Mesenchymal stem cell (in vitro differentiated cells and primary cell): ENCODE results near the gene SLC38A9.

Experiments used
- DNase-seq: peaks from one replicate; pipeline ENCODE4 v3.0.0-alpha.2; 2013
- H2AFZ ChIP-seq: one replicate; pipeline ENCODE4 v1.6.1; 2013; ENCODE audit warnings: low read depth, mild to moderate bottlenecking, control low read depth, inconsistent platforms, low read length, moderate library complexity
- H2AK5ac ChIP-seq: 2 replicates; pipeline ENCODE4 v1.6.1; 2013; ENCODE audit warnings: low read length, moderate library complexity, mild to moderate bottlenecking, inconsistent platforms; ENCODE audit not compliant: severe bottlenecking
- H2BK120ac ChIP-seq: one replicate; pipeline ENCODE4 v1.6.1; 2013; ENCODE audit warnings: low read depth, mild to moderate bottlenecking, inconsistent platforms, low read length, moderate library complexity
- H2BK12ac ChIP-seq, 2 experiments: one replicate each; pipeline ENCODE4 v1.6.1; 2013; ENCODE audit warnings: inconsistent platforms in 2 of 2, low read length in 2 of 2, mild to moderate bottlenecking in 2 of 2, moderate library complexity in 2 of 2, control low read depth in 1 of 2
- H2BK15ac ChIP-seq: one replicate; pipeline ENCODE4 v1.6.1; 2013; ENCODE audit warnings: mild to moderate bottlenecking, low read depth, inconsistent platforms; ENCODE audit not compliant: poor library complexity, severe bottlenecking
- H2BK5ac ChIP-seq: 2 replicates; pipeline ENCODE4 v1.6.1; 2013; ENCODE audit warnings: low read depth, mild to moderate bottlenecking, low read length, control low read depth, inconsistent platforms; ENCODE audit not compliant: poor library complexity, severe bottlenecking
- H3K14ac ChIP-seq, 2 experiments: one replicate each; pipeline ENCODE4 v1.6.1; 2013; ENCODE audit warnings: inconsistent platforms in 2 of 2, low read length in 2 of 2, control low read depth in 1 of 2, mild to moderate bottlenecking in 1 of 2, moderate library complexity in 1 of 2
- H3K18ac ChIP-seq, 2 experiments: one replicate each; pipeline ENCODE4 v1.6.1; 2013; ENCODE audit warnings: inconsistent platforms in 2 of 2, low read length in 2 of 2, control low read depth in 1 of 2, low read depth in 1 of 2, mild to moderate bottlenecking in 1 of 2
- H3K23ac ChIP-seq, 2 experiments: one replicate each; pipeline ENCODE4 v1.6.1; 2013; ENCODE audit warnings: inconsistent platforms in 2 of 2, low read length in 2 of 2, mild to moderate bottlenecking in 2 of 2, moderate library complexity in 2 of 2, control low read depth in 1 of 2
- H3K27ac ChIP-seq: 2 replicates; pipeline ENCODE4 v1.5.1; 2013; ENCODE audit warnings: mild to moderate bottlenecking, moderate library complexity, low read length, control low read depth, inconsistent platforms; ENCODE audit not compliant: poor library complexity, severe bottlenecking
- H3K27me3 ChIP-seq, 2 experiments: 2 replicates each; pipeline versions ENCODE4 v1.6.1 to v1.7.0; 2013; ENCODE audit warnings: low read length in 2 of 2, mild to moderate bottlenecking in 2 of 2, moderate library complexity in 2 of 2, control low read depth in 1 of 2, inconsistent platforms in 1 of 2; ENCODE audit not compliant: control insufficient read depth in 1 of 2, insufficient read depth in 1 of 2
- H3K36me3 ChIP-seq, 2 experiments: 2 replicates each; pipeline versions ENCODE4 v1.6.1 to v1.7.0; 2013; ENCODE audit warnings: low read length in 2 of 2, control low read depth in 1 of 2, inconsistent platforms in 1 of 2, low read depth in 1 of 2, mild to moderate bottlenecking in 1 of 2; ENCODE audit not compliant: insufficient read depth in 2 of 2, control insufficient read depth in 1 of 2
- H3K4ac ChIP-seq, 2 experiments: one replicate each; pipeline ENCODE4 v1.6.1; 2013; ENCODE audit warnings: inconsistent platforms in 2 of 2, low read length in 2 of 2, mild to moderate bottlenecking in 2 of 2, moderate library complexity in 2 of 2, control low read depth in 1 of 2, low read depth in 1 of 2
- H3K4me1 ChIP-seq: 2 replicates; pipeline ENCODE4 v1.6.1; 2013; ENCODE audit warnings: low read depth, low read length, control low read depth; ENCODE audit not compliant: control insufficient read depth, insufficient read depth
- H3K4me2 ChIP-seq: 2 replicates; pipeline ENCODE4 v1.6.1; 2013; ENCODE audit warnings: low read length, mild to moderate bottlenecking, inconsistent platforms; ENCODE audit not compliant: poor library complexity, severe bottlenecking
- H3K4me3 ChIP-seq, 2 experiments: 2 replicates each; pipeline versions ENCODE4 v1.5.1 to v1.7.0; 2013; ENCODE audit warnings: low read length in 2 of 2, mild to moderate bottlenecking in 2 of 2, control low read depth in 1 of 2, low read depth in 1 of 2; ENCODE audit not compliant: insufficient read depth in 1 of 2
- H3K79me1 ChIP-seq: replicated peaks from 2 replicates; pipeline ENCODE4 v1.6.1; 2013; ENCODE audit warnings: mild to moderate bottlenecking, control low read depth, low read length, inconsistent platforms; ENCODE audit not compliant: poor library complexity, severe bottlenecking
- H3K9ac ChIP-seq: 2 replicates; pipeline ENCODE4 v1.7.0; 2013; ENCODE audit warnings: mild to moderate bottlenecking, low read length, moderate library complexity
- H3K9me3 ChIP-seq: 2 replicates; pipeline ENCODE4 v1.7.0; 2013; ENCODE audit warnings: mild to moderate bottlenecking, low read length; ENCODE audit not compliant: control insufficient read depth
- H4K8ac ChIP-seq: one replicate; pipeline ENCODE4 v1.6.1; 2013; ENCODE audit warnings: inconsistent platforms, mild to moderate bottlenecking, low read length, moderate library complexity
- H4K91ac ChIP-seq: one replicate; pipeline ENCODE4 v1.6.1; 2013; ENCODE audit warnings: mild to moderate bottlenecking, low read length, inconsistent platforms
- WGBS: methylation state at CpG from one replicate; pipeline ENCODE4 v1.1.7; 2013; ENCODE audit warnings: mixed read lengths; 5-methylcytosine and 5-hydroxymethylcytosine counted together

SLC38A9 gene

GRCh38 chr5:55682071-55682470, 30.1 kb downstream of the SLC38A9 start:
- Histone ChIP-seq H3K79me1 (peaks cover 3% of the 10 kb centered on the region), H3K9ac (no peak overlapping the region), H2BK12ac (no peak overlapping the region), H3K14ac (no peak overlapping the region), H3K9me3 (no peaks in the 10 kb centered on the region), H3K23ac (no peak overlapping the region), H4K91ac (no peak overlapping the region), H3K4ac (no peak overlapping the region), H3K4me3 (no peak overlapping the region), H3K18ac (no peak overlapping the region), H3K4me2 (no peak overlapping the region), H3K27me3 (no peaks in the 10 kb centered on the region), H4K8ac (no peak overlapping the region), H2BK5ac (no peak overlapping the region), H3K27ac (no peak overlapping the region), H3K36me3 (peaks cover 0 to 5% of the 10 kb centered on the region in 2 experiments), H2AK5ac (no peak overlapping the region), H3K4me1 (peaks cover 7% of the 10 kb centered on the region), H2AFZ (no peak overlapping the region), H2BK15ac (no peak overlapping the region), H2BK120ac (no peak overlapping the region)
- 100% methylated on average over 1 of the region's 1 CpG for WGBS
- DNase-seq = no peak

- DNase-seq = no peak
- Histone ChIP-seq H3K23ac (no peak overlapping the region), H4K8ac (no peak overlapping the region), H2BK5ac (no peak overlapping the region), H3K27ac (no peak overlapping the region), H3K4me3 (no peak overlapping the region), H3K27me3 (no peaks in the 10 kb centered on the region), H3K9ac (no peak overlapping the region), H3K4me2 (no peak overlapping the region), H3K36me3 (peaks cover 0 to 5% of the 10 kb centered on the region in 2 experiments), H2AFZ (no peak overlapping the region), H3K4me1 (peaks cover 7% of the 10 kb centered on the region), H2BK15ac (no peak overlapping the region), H2BK120ac (no peak overlapping the region), H3K14ac (no peak overlapping the region), H4K91ac (no peak overlapping the region), H3K4ac (no peak overlapping the region), H2AK5ac (no peak overlapping the region), H3K79me1 (peaks cover 3% of the 10 kb centered on the region), H2BK12ac (no peak overlapping the region), H3K9me3 (no peaks in the 10 kb centered on the region), H3K18ac (no peak overlapping the region)
- 86% methylated on average over 1 of the region's 1 CpG for WGBS
Observed at GRCh38 chr5:55681301-55681700, 30.8 kb downstream of the SLC38A9 start.

GRCh38 chr5:55680353-55680752, 31.8 kb downstream of the SLC38A9 start:
- Histone ChIP-seq H3K79me1 (peaks cover 5% of the 10 kb centered on the region), H2BK15ac (no peak overlapping the region), H2BK12ac (no peak overlapping the region), H3K4me3 (no peak overlapping the region), H3K36me3 (peaks cover 0 to 5% of the 10 kb centered on the region in 2 experiments), H4K8ac (no peak overlapping the region), H3K4me2 (no peak overlapping the region), H3K27me3 (no peaks in the 10 kb centered on the region), H2AK5ac (no peak overlapping the region), H3K18ac (no peak overlapping the region), H3K27ac (no peak overlapping the region), H2AFZ (no peak overlapping the region), H3K4ac (no peak overlapping the region), H2BK120ac (no peak overlapping the region), H3K9ac (peak overlapping the region; percentile 8), H4K91ac (no peak overlapping the region), H3K9me3 (no peaks in the 10 kb centered on the region), H3K4me1 (peaks cover 7% of the 10 kb centered on the region), H2BK5ac (no peak overlapping the region), H3K23ac (no peak overlapping the region), H3K14ac (no peak overlapping the region)
- 86% methylated on average over 2 of the region's 2 CpGs for WGBS
- DNase-seq = no peak

- H3K4me1 ChIP-seq = peaks cover 7% of the 10 kb centered on the region
- peaks cover 0 to 5% of the 10 kb centered on the region in 2 experiments for H3K36me3 ChIP-seq
- DNase-seq = peak; percentile 13
- no peak overlapping the region for H4K91ac ChIP-seq
- H2BK120ac ChIP-seq = no peak overlapping the region
- H2BK15ac ChIP-seq = no peak overlapping the region
- no peak overlapping the region for H3K14ac ChIP-seq
- H3K4me3 ChIP-seq = no peak overlapping the region
- no peak overlapping the region for H2AK5ac ChIP-seq
- no peak overlapping the region for H3K23ac ChIP-seq
- H3K27me3 ChIP-seq = no peaks in the 10 kb centered on the region
- H3K4me2 ChIP-seq = no peak overlapping the region
- H4K8ac ChIP-seq = no peak overlapping the region
- no peak overlapping the region for H3K18ac ChIP-seq
- H2AFZ ChIP-seq = no peak overlapping the region
- H2BK12ac ChIP-seq = no peak overlapping the region
- peaks cover 5% of the 10 kb centered on the region for H3K79me1 ChIP-seq
- no peaks in the 10 kb centered on the region for H3K9me3 ChIP-seq
- H3K27ac ChIP-seq = no peak overlapping the region
- H3K4ac ChIP-seq = no peak overlapping the region
- no CpG with 5 or more reads among the region's 1 CpG for WGBS
- H2BK5ac ChIP-seq = no peak overlapping the region
- H3K9ac ChIP-seq = no peak overlapping the region
Observed at GRCh38 chr5:55679556-55679955, 32.6 kb downstream of the SLC38A9 start.
